SK-N-DZ (cell line): Measurements from ENCODE around the gene PSMD9.
"Not testable (repeated sequence)": the region's sequence is repeated elsewhere in the genome, so short reads cannot be mapped to it uniquely, and the experiment has no call there.

ENCODE experiments used
- DNase-seq: peaks from one replicate; pipeline ENCODE4 v3.0.0-alpha.2; 2015; ENCODE audit warnings: low spot score

The PSMD9 gene

DNA sequence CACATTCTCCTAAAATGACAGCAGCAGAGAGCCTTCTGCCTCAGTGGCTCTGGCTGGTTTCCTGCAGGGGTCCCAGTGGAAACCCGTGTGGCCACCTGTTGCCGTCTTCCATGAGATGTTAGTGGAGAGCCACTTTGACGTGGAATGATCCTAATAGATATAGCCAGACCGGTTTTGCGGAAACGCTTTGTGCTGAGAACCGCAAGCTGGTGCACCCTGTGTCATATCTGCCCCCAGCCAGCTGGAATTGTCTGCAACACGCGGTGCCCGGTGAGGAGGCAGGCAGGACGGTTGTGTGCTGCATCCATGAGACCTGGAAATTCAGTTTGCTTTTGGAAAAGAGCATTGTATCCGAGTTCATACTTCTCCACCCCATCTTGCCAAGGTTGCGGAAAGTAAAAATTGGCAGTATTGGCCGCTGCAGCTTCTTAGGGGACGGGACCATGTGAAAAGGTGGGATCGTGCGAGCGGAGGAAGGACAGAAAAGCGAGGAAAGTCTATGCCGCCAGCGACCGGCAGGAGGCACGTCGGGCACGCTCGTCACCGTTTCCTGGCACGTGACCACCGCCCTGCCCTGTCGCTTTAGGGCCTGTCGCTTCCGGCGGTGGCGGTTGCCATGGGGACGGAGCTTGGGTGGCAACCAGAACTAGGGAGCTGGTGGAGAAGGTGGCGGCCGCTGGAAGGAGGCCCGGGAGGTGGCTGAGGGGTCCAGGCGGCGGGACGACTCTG lies 29.5 kb downstream of the PSMD9 start, which contains the start of gene CFAP251:
Gene CFAP251 (plus strand): TSS at position 643 of the 729 bp plus-strand sequence. CDS start 2,714 bp downstream, outside the sequence.
- DNase-seq = peak; percentile 81

DNA sequence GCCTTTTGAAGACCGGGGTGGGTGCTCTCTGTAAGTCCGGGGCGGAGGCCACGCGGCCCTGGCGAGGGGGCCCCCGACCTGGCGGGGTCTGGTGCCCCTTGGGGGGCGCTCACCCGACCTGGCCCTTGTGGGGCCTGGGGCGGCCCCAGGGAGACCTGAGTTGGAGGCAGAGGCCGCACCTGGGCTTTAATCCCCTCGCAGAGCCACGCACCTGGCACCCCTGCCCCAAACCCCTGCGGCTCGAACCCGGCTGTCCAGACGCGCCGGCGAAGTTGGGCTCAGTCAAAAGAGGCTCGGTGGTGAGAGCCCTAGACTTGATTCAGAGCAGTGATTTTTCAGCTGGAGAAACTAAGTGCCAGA lies 30.1 kb downstream of the PSMD9 start:
- no peak for DNase-seq

DNA sequence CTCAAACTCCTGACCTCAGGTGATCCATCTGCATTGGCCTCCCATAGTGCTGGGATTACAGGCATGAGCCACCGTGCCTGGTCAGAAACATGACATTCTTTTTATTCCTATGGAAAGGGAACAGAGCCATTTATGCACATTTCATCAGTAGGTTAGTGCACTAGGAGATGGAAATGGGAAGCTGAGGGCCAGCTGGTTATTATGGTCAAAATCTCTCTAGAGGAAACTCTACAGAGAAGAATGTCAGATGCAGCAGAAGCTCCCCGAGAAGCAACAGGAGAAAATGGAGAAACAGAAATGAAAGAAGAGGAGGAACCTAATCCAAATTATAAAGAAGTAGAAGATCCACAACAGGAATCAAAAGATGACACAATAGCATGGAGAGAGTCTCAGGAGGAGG lies 32.5 kb downstream of the PSMD9 start:
- peak; percentile 29 for DNase-seq

DNA sequence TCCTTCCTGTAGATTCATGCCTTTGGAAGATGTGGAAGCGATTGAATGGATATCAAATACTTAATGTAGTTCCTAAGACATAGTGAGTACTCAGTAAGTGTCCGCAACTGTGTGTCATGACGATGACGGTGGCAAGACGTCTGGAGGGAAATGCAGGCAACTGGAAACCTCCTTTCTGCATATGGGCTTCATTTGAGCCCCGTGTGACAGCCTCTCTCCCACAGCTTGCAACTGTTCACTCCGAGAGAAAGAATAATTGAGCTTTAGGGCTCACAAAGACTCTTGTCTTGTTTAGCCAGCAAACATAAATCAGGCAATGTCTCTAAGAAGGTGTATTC lies 36.7 kb downstream of the PSMD9 start:
- no peak for DNase-seq

DNA sequence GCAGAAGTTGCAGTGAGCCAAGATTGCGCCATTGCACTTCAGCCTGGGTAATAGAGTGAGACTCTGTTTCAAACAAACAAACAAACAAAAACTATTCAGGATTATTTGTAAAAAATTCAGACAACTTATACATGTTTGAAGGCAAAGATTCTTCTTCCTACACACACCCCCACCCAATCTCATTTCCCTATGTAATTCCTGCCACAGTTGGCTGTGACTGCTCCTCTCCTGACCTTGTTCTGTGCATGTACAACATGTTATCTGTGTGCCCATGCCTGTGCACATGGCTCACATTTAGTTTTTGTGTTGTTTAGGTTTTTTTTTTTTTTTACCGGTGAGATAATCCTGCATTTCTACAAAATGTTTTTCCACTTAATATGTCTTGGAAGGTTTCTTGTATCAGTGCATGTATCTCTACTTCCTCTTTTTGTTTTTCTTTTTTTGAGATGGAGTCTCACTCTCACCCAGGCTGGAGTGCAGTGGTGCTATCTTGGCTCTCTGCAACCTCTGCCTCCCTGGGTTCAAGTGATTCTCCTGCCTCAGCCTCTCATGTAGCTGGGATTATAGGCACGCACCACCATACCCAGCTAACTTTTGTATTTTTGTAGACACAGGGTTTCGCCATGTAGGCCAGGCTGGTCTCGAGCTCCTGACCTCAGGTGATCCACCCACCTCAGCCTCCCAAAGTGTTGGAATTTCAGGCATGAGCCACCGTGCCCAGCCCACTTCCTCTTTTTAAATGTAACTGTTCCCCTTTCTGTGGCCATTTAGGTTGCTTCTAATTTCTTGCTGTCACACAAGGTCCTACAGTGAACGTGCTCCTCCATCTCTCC lies 38.5 kb downstream of the PSMD9 start:
- DNase-seq = no peak

DNA sequence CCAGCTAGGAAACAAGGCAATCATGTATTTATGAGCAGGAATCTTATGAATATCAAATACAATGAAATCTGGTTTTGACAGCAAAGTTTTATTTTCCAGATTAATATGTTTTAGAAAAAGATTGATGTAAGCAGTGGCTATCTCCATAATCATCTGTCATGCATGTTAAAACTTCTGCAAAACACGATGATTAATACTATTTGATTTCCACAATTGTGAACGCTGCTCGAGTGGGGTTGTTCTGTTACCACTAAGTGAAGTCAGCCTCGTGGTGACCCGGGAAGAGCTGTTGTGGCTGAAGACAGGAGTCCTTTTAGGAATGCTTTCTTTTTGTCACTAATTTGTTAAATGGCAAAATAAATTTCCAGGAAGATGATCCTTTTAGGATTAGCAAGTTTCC lies 39.2 kb downstream of the PSMD9 start:
- no peak for DNase-seq

DNA sequence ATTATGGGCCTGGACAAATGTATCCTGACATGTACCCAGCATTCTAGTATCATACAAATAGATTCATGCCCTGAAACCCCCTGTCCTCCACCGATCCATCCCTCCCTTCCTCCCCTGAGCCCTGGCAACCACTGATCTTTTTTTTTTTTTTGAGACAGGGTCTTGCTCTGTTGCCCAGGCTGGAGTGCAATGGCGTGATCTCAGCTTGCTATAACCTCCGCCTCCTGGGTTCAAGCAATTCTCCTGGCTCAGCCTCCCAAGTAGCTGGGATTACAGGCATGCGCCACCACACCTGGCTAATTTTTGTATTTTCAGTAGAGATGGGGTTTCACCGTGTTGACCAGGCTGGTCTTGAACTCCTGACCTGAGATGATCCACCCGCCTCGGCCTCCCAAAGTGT lies 41.0 kb downstream of the PSMD9 start:
- DNase-seq = not testable (repeated sequence)

DNA sequence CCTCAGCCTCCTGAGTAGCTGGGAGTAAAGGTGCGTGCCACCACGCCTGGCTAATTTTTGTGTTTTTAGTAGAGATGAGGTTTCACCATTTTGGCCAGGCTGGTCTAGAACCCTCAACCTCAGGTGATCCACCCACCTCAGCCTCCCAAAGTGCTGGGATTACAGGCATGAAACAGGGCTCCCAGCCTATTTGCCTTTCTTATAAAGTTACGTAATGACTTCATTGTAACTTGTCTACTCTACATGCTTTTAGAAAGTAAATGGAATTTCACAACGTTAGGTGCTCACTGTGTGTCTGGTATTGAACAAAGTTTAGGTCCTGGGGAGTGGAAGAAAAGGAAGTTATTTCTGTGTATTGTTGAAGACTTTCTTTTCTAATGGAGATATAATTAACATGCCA lies 42.3 kb downstream of the PSMD9 start:
- DNase-seq = no peak

DNA sequence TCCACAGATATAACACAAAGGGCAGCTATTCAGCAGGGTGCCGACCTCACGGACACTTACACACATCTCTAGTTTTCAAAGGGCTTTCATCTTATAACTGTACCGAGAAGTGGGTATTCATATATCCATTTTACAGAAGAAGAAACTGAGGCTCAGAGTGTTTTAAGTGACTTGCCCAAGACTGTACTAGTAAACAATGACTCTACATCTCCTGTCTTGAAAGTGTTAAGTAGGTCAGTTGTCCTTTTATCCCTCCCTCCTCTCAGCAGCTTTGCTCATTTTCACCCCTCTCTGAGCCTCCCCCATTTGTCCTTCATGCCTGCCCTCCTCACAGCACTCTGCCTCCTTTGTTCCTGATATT lies 43.6 kb downstream of the PSMD9 start:
- DNase-seq = no peak

DNA sequence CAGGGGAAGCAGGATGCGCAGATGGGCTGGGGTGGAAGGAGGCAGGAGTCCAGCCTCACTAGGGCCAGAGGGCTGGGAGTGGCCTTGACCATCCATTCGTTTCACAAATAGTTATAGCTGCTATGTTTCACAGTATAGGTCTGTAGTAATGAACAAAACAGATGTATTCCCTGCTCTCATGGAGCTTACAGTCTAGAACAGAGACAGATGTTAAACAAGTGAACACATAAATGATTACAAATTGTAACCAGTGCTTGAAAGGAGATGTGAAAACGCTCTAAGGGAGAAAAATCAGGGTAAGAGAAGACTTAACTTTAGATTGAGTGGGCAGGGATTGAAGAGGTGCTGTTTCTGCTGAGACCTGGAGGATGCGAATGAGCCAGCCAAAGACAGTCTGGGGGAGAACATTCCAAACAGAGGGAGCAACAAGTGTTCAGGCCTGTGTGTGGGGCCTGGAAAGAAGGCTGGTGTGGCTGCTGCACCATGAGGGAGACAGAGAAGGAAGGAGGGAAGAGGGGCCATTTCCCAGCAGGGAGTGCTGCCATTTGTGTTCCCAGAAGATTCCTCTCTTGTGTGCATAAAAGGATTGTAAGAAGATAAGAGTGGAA lies 44.4 kb downstream of the PSMD9 start:
- DNase-seq = no peak

DNA sequence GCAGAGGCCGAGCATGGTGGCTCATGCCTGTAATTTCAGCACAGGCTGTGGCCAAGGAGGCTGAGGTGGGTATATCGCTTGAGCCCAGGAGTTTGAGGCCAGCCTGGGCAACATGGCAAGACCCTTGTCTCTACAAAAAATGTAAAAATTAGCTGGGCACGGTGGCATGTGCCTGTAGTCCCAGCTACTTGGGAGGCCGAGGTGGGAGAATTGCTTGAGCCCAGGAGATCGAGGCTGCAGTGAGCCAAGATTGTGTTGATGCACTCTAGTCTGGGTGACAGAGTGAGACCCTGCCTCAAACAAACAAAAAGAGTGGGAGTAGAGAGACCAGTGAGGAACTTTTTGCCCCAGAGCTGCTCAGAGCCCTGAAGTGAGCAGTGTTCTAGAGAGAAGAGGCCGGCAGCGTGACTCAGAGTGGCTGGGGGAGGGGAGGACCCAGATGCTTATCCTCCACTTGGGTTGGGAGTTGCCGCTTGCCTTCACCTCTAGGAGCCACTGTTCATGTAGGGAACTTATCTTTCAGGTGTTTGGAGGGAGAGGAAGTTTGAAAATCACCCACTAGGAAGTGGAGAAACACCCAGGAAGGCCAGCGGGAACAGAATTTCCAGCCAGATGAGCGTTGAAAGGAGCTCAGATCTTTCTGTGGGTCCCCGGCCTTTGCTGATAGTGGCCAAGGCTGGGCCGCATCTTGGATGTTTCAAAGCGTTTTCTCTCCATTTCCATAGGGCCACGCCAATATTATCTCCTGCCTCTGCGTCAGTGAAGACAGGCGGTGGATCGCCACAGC lies 45.1 kb downstream of the PSMD9 start:
- DNase-seq = no peak

DNA sequence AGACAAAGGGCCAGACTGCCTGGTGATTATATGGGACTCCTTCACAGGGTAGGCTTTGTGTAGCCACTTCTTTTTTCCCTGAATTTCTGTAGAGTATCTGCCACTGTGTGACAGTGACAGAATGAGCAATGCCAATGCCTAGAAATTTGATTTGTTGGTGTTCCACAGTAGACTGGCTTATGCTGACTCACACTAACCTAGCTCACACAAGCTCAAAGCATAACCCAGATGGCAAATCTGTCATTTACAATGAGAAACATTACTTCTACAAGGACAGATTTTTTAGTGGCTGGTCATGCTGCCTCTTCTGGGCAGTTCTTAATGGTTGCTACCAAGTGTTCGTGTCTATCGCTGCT lies 45.7 kb downstream of the PSMD9 start:
- DNase-seq = no peak

DNA sequence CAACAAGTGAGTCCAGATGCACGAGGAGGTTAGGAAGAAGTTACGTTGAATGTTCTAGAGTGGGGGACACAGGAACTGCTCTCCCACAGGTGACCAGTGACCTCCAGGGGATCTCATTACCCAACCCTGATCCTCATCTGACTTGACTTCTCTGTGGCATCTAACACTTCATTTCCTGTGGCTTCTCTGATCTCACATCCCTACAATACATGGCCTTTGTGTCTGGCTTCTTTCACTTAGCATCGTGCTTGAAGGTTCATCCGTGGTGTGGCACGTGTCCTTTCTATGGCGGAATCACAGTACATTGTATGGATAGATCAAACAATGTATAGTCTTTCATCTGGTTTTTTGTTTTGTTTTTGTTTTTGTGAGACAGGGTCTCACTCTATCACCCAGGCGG lies 49.1 kb downstream of the PSMD9 start:
- DNase-seq = no peak

DNA sequence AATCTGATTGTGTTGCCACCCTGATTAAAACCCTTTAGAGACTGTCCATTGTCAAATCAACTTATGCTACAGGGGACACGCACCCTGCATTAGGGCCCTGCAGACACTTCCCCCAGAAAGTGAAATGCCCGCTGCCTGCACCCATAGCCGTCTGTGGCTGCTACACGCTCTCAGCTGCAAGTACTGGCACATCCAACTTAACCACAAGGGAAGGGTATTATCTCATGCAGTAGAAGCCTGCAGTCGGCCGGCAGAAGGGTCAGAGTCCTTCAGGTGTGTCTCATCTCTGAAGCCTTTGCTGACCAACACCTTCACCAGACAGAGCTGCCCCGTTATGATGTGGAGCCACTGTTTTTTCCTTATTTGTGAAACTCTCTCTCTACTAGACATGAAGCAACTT lies 50.6 kb downstream of the PSMD9 start:
- no peak for DNase-seq

DNA sequence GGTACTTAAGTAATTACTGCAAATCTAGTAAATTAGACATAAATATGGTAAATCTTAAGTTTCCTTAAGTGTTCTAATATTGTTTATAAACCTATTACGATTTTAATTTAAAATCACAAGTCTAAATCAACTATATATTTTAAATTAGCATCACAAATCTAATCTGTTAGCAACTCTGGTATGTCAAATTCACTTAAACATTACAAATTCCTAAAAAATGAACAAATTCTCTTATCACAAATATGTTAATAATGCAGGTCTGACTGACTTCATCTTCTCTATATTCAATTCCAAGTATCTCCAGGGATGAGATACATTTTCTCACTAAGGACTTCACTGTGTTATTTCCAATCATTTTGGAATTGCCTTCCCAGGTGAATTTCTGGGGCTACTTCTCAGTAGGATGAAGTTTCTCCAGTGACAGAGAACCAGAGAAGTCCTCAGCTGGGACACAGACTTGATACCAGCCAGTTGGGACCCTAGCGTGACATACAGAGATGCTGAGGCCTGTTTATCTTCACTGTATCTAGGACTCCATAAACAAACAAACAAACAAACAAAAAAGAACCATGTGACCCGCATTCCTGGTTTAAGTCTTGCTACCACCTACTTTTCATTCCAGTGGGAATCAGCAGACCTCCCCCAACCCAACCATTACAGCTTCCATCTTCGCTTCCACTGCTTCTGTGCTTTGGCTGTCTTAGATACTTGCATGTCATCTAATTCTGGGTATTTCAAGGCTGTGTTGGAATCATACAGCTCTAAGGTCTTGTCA lies 51.6 kb downstream of the PSMD9 start:
- no peak for DNase-seq

DNA sequence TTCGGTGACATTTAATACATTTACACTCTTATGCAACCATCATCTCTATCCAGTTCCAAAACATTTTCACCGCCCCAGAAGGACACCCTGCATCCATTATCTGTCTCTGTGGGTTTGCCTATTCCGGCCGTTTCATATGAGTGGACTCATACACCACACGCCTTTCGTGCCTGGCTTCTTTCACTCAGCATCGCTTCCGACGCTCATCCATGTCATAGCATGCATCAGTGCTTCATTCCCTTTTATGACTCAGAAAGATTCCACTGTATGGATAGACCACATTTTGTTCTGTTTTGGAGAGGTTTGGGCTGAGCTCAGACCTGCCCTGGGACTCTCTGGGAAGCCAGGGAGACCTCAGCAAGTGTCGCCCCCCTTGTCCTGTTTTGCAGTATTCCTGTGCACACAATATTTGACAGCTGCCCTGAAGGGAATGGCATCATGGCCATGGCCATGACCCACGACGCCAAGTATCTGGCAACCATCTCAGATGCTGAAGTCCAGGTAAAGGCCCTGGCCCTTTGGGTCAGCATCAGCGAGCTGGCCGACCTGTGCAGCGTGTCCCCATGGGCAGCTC lies 53.6 kb downstream of the PSMD9 start:
- no peak for DNase-seq

DNA sequence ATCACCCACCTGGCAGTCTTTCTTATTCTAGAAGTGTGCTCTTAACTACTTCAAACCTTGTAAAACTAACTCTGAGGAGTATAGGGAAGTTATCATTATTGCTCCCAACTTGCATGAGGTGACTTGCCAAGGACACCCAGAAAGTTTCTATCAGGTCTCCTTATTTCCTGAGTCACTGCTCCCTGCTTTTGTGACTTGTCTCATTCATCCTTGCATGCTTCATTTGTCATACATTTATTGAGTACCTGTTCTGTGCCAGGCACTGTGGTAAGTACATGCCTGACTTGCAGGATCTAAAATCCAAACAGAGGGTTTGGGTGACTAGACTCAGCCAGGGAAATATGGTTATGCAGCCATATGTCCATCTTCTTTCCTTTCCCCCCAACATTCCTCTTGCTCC lies 55.3 kb downstream of the PSMD9 start:
- no peak for DNase-seq

DNA sequence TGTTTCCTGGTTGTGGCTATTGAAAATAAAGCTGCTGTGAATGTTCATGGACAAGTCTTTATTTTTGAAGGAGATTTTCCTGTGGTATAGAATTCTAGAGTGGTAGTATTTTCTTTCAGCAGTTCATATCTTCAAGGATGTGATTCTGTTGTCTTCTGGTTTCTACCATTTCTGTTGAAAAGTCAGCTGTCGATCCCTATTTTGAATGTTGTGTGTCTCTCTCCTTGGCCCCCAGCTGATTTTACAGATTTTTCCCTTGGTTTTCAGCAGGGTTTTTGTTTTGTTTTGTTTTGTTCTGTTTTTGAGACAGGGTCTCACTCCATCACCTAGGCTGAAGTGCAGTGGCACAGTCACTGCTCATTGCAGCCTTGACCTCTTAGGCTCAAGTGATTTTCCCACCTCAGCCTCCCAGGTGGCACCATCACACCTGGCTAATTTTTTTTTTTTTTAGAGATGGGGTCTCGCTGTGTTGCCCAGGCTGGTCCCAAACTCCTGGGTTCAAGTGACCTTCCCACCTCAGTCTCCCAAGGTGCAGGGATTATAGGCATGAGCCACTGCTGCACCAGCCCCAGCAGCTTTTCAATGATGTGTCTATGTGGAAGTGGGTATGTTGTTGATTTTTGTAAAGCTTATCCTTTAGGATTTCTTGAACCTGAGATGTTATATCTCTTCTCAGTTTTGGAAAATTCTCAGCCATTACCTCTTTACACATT lies 57.9 kb downstream of the PSMD9 start:
- DNase-seq = no peak

DNA sequence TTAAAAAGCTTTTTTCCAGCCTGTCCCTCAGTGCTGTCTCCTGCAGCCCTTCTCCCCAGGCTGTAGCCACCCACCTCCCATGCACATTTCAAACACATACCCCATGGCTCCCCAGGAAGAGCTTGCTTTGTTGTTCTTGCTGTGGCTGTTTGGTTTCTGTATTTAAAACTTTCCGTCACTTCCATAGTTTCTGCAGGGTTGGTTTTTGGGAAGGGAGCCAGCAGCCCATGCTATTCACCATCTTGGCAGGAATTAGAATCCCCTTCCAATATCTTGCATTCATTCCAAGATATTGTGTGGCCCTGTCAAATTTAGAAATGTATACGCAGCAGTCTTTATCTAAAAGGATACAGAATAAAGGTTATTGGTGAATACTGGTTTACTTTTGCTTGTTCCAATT lies 59.4 kb downstream of the PSMD9 start:
- DNase-seq = no peak

DNA sequence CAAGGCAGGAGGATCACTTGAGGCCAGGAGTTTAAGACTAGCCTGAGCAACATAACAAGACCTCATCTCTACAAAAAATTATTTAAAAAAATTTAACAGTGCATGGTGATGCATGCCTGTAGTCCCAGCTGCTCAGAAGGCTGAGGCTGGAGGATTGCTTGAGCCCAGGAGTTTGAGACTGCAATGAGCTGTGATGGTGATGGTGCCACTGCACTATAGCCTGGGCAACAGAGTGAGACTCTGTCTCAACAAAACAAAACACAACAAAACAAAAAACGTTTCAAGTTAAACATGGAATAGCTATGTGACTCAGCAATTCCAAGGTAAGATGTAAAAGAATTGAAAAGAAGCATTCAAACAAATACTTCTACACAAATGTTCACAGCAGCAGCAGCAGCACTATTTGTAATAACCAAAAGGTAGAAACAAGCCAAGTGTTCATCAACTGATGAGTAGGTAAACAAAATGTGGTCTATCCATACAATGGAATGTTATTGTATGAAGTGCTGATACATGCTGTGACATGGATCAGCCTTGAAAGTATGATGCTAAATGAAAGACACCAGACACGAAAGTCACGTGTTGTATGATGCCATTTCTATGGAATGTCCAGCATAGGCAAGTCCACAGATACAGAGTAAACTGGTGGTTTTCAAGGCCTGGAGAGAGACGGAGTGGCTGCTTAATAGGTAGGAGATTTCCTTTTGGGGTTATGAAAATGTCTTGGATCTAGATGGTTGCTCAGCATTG lies 61.2 kb downstream of the PSMD9 start:
- no peak for DNase-seq
